CD4-positive, alpha-beta memory T cell (primary cell): ENCODE data around the gene UBE2C. TPM values are rescaled to one million over a fixed set of nuclear protein-coding genes. Genes with fewer than 3 reads are reported as not detected.

Source experiments
- CTCF ChIA-PET: fragments of 350-600 bp; sonication (Branson Sonifier 250); formaldehyde crosslinking; loops from one replicate; lab custom pipeline; 2021; ENCODE audit warnings: inconsistent platforms; ENCODE audit not compliant: partially characterized antibody; lab: Charles Lee
- POLR2A ChIA-PET: fragments of 350-600 bp; sonication (Branson Sonifier 250); formaldehyde crosslinking; loops from one replicate; lab custom pipeline; 2021; ENCODE audit not compliant: partially characterized antibody; lab: Charles Lee
- DNase-seq, 5 donors: peaks; one replicate each; pipeline versions ENCODE4 v3.0.0 to v3.0.0-alpha.2; 2020 to 2022; ENCODE audit warnings: mixed read lengths in 1 of 5
- H3K27ac ChIP-seq: one replicate; pipeline ENCODE4 v1.7.0; 2013; ENCODE audit warnings: low read depth, low read length
- H3K27me3 ChIP-seq: 2 replicates; pipeline ENCODE4 v1.7.0; 2013; ENCODE audit warnings: mild to moderate bottlenecking, low read length, moderate library complexity; ENCODE audit not compliant: insufficient read depth
- H3K36me3 ChIP-seq: 2 replicates; pipeline ENCODE4 v1.7.0; 2013; ENCODE audit warnings: mild to moderate bottlenecking, low read length, moderate library complexity; ENCODE audit not compliant: insufficient read depth
- H3K4me1 ChIP-seq: 2 replicates; pipeline ENCODE4 v1.7.0; 2013; ENCODE audit warnings: mild to moderate bottlenecking, low read length, moderate library complexity; ENCODE audit not compliant: insufficient read depth
- H3K4me3 ChIP-seq, 2 donors: one replicate each; pipeline ENCODE4 v1.7.0; 2013; ENCODE audit warnings: low read length in 2 of 2, mild to moderate bottlenecking in 1 of 2
- H3K9me3 ChIP-seq, 2 donors: one replicate each; pipeline ENCODE4 v1.7.0; 2013; ENCODE audit warnings: low read length in 2 of 2, control low read depth in 1 of 2; ENCODE audit not compliant: control insufficient read depth in 1 of 2
- H3K27ac Mint-ChIP-seq, 7 donors: one replicate each; pipeline ENCODE4 v1.8.0; 2020 to 2021; ENCODE audit warnings: mixed read lengths in 7 of 7, mild to moderate bottlenecking in 6 of 7, inconsistent platforms in 3 of 7, moderate library complexity in 3 of 7
- H3K27me3 Mint-ChIP-seq, 2 donors: one replicate each; pipeline ENCODE4 v1.8.0; 2020 to 2021; ENCODE audit warnings: mixed read lengths in 2 of 2
- H3K36me3 Mint-ChIP-seq, 2 donors: one replicate each; pipeline ENCODE4 v1.8.0; 2020 to 2021; ENCODE audit warnings: mixed read lengths in 2 of 2, inconsistent platforms in 1 of 2, mild to moderate bottlenecking in 1 of 2
- H3K4me1 Mint-ChIP-seq, 4 donors: one replicate each; pipeline ENCODE4 v1.8.0; 2020 to 2021; ENCODE audit warnings: mixed read lengths in 4 of 4, mild to moderate bottlenecking in 1 of 4
- H3K4me3 Mint-ChIP-seq, 8 donors: one replicate each; pipeline ENCODE4 v1.8.0; 2020 to 2021; ENCODE audit warnings: mixed read lengths in 8 of 8, mild to moderate bottlenecking in 7 of 8, moderate library complexity in 6 of 8, inconsistent platforms in 3 of 8
- H3K9me3 Mint-ChIP-seq, 8 donors: one replicate each; pipeline ENCODE4 v1.8.0; 2020 to 2021; ENCODE audit warnings: mixed read lengths in 8 of 8, mild to moderate bottlenecking in 5 of 8, inconsistent platforms in 3 of 8, moderate library complexity in 1 of 8
- intact Hi-C: fragments of 100-400 bp; cut with micrococcal nuclease; formaldehyde crosslinking; loops from one replicate; pipeline ENCODE4 v1.15.1; 2023
- polyA plus RNA-seq, 2 donors: library from polyadenylated mRNA; unstranded; fragments of 300-500 nt; fragmentation: Illumina TruSeq; gene quantifications; one replicate each; pipeline ENCODE4 v1.2.3, GENCODE V29; 2021
- total RNA-seq, 2 experiments: library from RNA; stranded (reverse); gene quantifications; one replicate each; pipeline ENCODE4 v1.2.3, GENCODE V29; 2021

Gene UBE2C
- total and polyA plus RNA-seq, 4 experiments from 2014 or later = 0.36 to 0.61 (median 0.55) TPM; not detected in 1

GRCh38 chr20:45814314-45814713 lies 1.9 kb downstream of the UBE2C start:
- Mint-ChIP-seq H3K4me3 (no peak overlapping the region), H3K4me1 (peaks cover 7 to 23% (median 14%) of the 10 kb centered on the region in 4 donors), H3K9me3 (no peaks in the 10 kb centered on the region), H3K27me3 (peaks cover 0 to 2% of the 10 kb centered on the region in 2 donors), H3K27ac (no peak overlapping the region), H3K36me3 (peaks cover 17 to 22% of the 10 kb centered on the region in 2 donors)
- Histone ChIP-seq H3K4me3 (no peak overlapping the region), H3K4me1 (peaks cover 15% of the 10 kb centered on the region), H3K27ac (no peak overlapping the region), H3K9me3 (no peaks in the 10 kb centered on the region), H3K27me3 (no peaks in the 10 kb centered on the region), H3K36me3 (peaks cover 2% of the 10 kb centered on the region)
- POLR2A ChIA-PET = no interaction called here
- intact Hi-C loops = no loop called here
- CTCF ChIA-PET = interaction anchor here (1.7 kb wide), 1 partner anchor 15 kb away, joined by 9 read pairs; no protein-coding TSS in a partner anchor
- no peak for DNase-seq

GRCh38 chr20:45816951-45817350 lies 4.5 kb downstream of the UBE2C start:
- H3K27ac ChIP-seq = no peak overlapping the region
- H3K27ac Mint-ChIP-seq = no peak overlapping the region
- H3K4me1 ChIP-seq = peaks cover 11% of the 10 kb centered on the region
- peaks cover 0 to 4% of the 10 kb centered on the region in 2 donors for H3K27me3 Mint-ChIP-seq
- no peaks in the 10 kb centered on the region for H3K36me3 ChIP-seq
- no peak for DNase-seq
- H3K4me1 Mint-ChIP-seq = peaks cover 4 to 19% (median 13%) of the 10 kb centered on the region in 4 donors
- no peak overlapping the region for H3K4me3 Mint-ChIP-seq
- ChIA-PET CTCF (interaction anchor here (0.6 to 1.0 kb wide), 2 partner anchors 73 to 147 kb away, joined by 3 read pairs; no protein-coding TSS in a partner anchor), POLR2A (interaction anchor here (0.6 kb wide), 1 partner anchor 459 kb away, joined by 3 read pairs; no protein-coding TSS in a partner anchor)
- H3K9me3 Mint-ChIP-seq = no peaks in the 10 kb centered on the region
- H3K27me3 ChIP-seq = no peaks in the 10 kb centered on the region
- H3K9me3 ChIP-seq = no peaks in the 10 kb centered on the region
- intact Hi-C loops = no loop called here
- H3K4me3 ChIP-seq = no peak overlapping the region
- peaks cover 0 to 4% of the 10 kb centered on the region in 2 donors for H3K36me3 Mint-ChIP-seq

GRCh38 chr20:45817376-45818194 lies 5.1 kb downstream of the UBE2C start:
- no peak for DNase-seq
- ChIA-PET CTCF (no interaction called here), POLR2A (no interaction called here)
- Histone ChIP-seq H3K4me1 (peaks cover 9% of the 10 kb centered on the region), H3K36me3 (no peaks in the 10 kb centered on the region), H3K27me3 (no peaks in the 10 kb centered on the region), H3K27ac (no peak overlapping the region), H3K9me3 (no peaks in the 10 kb centered on the region), H3K4me3 (no peak overlapping the region)
- Mint-ChIP-seq H3K4me3 (peak overlapping the region in 1 of 8 donors; percentile 20), H3K27me3 (peaks cover 0 to 9% of the 10 kb centered on the region in 2 donors), H3K27ac (no peak overlapping the region), H3K36me3 (no peaks in the 10 kb centered on the region), H3K4me1 (peaks cover 4 to 16% (median 12%) of the 10 kb centered on the region in 4 donors), H3K9me3 (no peaks in the 10 kb centered on the region)
- intact Hi-C loops = no loop called here

GRCh38 chr20:45818239-45818638 lies 5.8 kb downstream of the UBE2C start:
- no peak overlapping the region for H3K4me3 ChIP-seq
- no peaks in the 10 kb centered on the region for H3K9me3 ChIP-seq
- no peak overlapping the region for H3K27ac Mint-ChIP-seq
- ChIA-PET POLR2A (no interaction called here), CTCF (interaction anchor here (1.1 kb wide), 1 partner anchor 19 kb away, joined by 8 read pairs; no protein-coding TSS in a partner anchor)
- H3K4me1 ChIP-seq = peaks cover 10% of the 10 kb centered on the region
- H3K36me3 ChIP-seq = no peaks in the 10 kb centered on the region
- no peak for DNase-seq
- H3K4me1 Mint-ChIP-seq = peaks cover 2 to 10% (median 6%) of the 10 kb centered on the region in 4 donors
- intact Hi-C loops = no loop called here
- peaks cover 0 to 11% of the 10 kb centered on the region in 2 donors for H3K27me3 Mint-ChIP-seq
- H3K4me3 Mint-ChIP-seq = no peak overlapping the region
- no peaks in the 10 kb centered on the region for H3K27me3 ChIP-seq
- H3K36me3 Mint-ChIP-seq = no peaks in the 10 kb centered on the region
- H3K27ac ChIP-seq = no peak overlapping the region
- H3K9me3 Mint-ChIP-seq = no peaks in the 10 kb centered on the region

- ChIA-PET CTCF (interaction anchor here (1.1 kb wide), 1 partner anchor 20 kb away, joined by 8 read pairs; no protein-coding TSS in a partner anchor), POLR2A (interaction anchor here (1.0 kb wide), 1 partner anchor 11 kb away, joined by 4 read pairs; no protein-coding TSS in a partner anchor)
- no peak overlapping the region for H3K27ac Mint-ChIP-seq
- H3K4me3 Mint-ChIP-seq = no peak overlapping the region
- H3K36me3 ChIP-seq = no peaks in the 10 kb centered on the region
- intact Hi-C loops = no loop called here
- H3K36me3 Mint-ChIP-seq = no peaks in the 10 kb centered on the region
- H3K27ac ChIP-seq = no peak overlapping the region
- no peaks in the 10 kb centered on the region for H3K27me3 ChIP-seq
- peaks cover 7 to 17% (median 11%) of the 10 kb centered on the region in 4 donors for H3K4me1 Mint-ChIP-seq
- DNase-seq = no peak
- peaks cover 7% of the 10 kb centered on the region for H3K4me1 ChIP-seq
- no peaks in the 10 kb centered on the region for H3K9me3 Mint-ChIP-seq
- H3K27me3 Mint-ChIP-seq = peaks cover 6 to 18% of the 10 kb centered on the region in 2 donors
- H3K9me3 ChIP-seq = no peaks in the 10 kb centered on the region
- H3K4me3 ChIP-seq = no peak overlapping the region
Observed at GRCh38 chr20:45819466-45819865, 7.0 kb downstream of the UBE2C start.

- H3K36me3 Mint-ChIP-seq = no peaks in the 10 kb centered on the region
- peaks cover 7 to 22% (median 15%) of the 10 kb centered on the region in 4 donors for H3K4me1 Mint-ChIP-seq
- DNase-seq = no peak
- POLR2A ChIA-PET = interaction anchor here (1.8 kb wide), 1 partner anchor 9 kb away, joined by 8 read pairs; the partner anchor contains the start of gene UBE2C
- peak overlapping the region in 1 of 7 donors; percentile 27 for H3K27ac Mint-ChIP-seq
- H3K4me3 Mint-ChIP-seq = no peak overlapping the region
- intact Hi-C loops = no loop called here
- no peak overlapping the region for H3K4me3 ChIP-seq
- peaks cover 7% of the 10 kb centered on the region for H3K4me1 ChIP-seq
- no peaks in the 10 kb centered on the region for H3K36me3 ChIP-seq
- CTCF ChIA-PET = interaction anchor here (2.9 kb wide), 1 partner anchor 23 kb away, joined by 11 read pairs; no protein-coding TSS in a partner anchor
- no peaks in the 10 kb centered on the region for H3K9me3 ChIP-seq
- no peaks in the 10 kb centered on the region for H3K9me3 Mint-ChIP-seq
- H3K27me3 ChIP-seq = no peaks in the 10 kb centered on the region
- no peak overlapping the region for H3K27ac ChIP-seq
- peaks cover 6 to 21% of the 10 kb centered on the region in 2 donors for H3K27me3 Mint-ChIP-seq
Observed at GRCh38 chr20:45821947-45822346, 9.5 kb downstream of the UBE2C start.

- H3K9me3 ChIP-seq = no peaks in the 10 kb centered on the region
- H3K27ac ChIP-seq = no peak overlapping the region
- H3K9me3 Mint-ChIP-seq = no peaks in the 10 kb centered on the region
- peaks cover 6 to 21% of the 10 kb centered on the region in 2 donors for H3K27me3 Mint-ChIP-seq
- intact Hi-C loops = no loop called here
- no peak for DNase-seq
- H3K36me3 Mint-ChIP-seq = no peaks in the 10 kb centered on the region
- H3K4me1 ChIP-seq = peaks cover 7% of the 10 kb centered on the region
- no peak overlapping the region for H3K4me3 ChIP-seq
- ChIA-PET POLR2A (interaction anchor here (0.9 to 2.3 kb wide), 3 partner anchors 10 to 36 kb away, joined by 3 to 13 read pairs (median 8); partner anchors contain the start of genes SNX21 and UBE2C), CTCF (interaction anchor here (2.9 kb wide), 1 partner anchor 24 kb away, joined by 11 read pairs; no protein-coding TSS in a partner anchor)
- H3K4me1 Mint-ChIP-seq = peaks cover 7 to 22% (median 15%) of the 10 kb centered on the region in 4 donors
- peak overlapping the region in 1 of 8 donors; percentile 34 for H3K4me3 Mint-ChIP-seq
- H3K36me3 ChIP-seq = no peaks in the 10 kb centered on the region
- no peaks in the 10 kb centered on the region for H3K27me3 ChIP-seq
- peak overlapping the region in 1 of 7 donors; percentile 29 for H3K27ac Mint-ChIP-seq
Observed at GRCh38 chr20:45822857-45823256, 10.4 kb downstream of the UBE2C start.
